ENCODE measurements around the gene TANC1.

Gene TANC1

DNA sequence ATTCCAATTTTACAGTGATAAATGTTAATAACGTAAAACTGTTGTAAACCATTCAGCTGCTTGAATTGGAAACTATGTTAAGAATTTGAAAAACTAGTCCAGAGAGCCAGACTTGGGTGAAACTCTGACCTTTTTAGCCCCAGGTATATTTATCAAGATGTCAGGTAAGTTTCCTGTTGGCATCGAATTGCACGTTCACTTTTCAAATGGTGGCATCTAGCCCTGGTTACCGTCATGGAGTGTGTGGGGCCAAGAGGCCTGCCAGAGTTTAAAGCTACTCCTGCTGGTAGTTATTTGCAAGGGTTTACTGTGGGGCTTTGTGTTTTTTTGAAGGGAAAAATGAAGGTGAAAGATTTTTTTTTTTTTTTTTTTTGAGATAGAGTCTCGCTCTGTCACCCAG, 208.1 kb downstream of the TANC1 start:
- Histone ChIP-seq H3K4me1 (ENCODE audit: control insufficient read depth, insufficient read depth, low read length) (no peaks in the 10 kb centered on the region), H3K27me3 (ENCODE audit: control insufficient read depth, insufficient read depth, low read length) (no peaks in the 10 kb centered on the region), H3K36me3 (ENCODE audit: control insufficient read depth, insufficient read depth, low read length) (peaks cover 19% of the 10 kb centered on the region), H3K9ac (ENCODE audit: low read length) (no peak overlapping the region), H3K4me3 (ENCODE audit: low read depth, low read length) (no peak overlapping the region), H3K27ac (ENCODE audit: low read depth, low read length) (no peak overlapping the region), H3K9me3 (ENCODE audit: control insufficient read depth, insufficient read depth, low read depth, low read length) (no peaks in the 10 kb centered on the region)

DNA sequence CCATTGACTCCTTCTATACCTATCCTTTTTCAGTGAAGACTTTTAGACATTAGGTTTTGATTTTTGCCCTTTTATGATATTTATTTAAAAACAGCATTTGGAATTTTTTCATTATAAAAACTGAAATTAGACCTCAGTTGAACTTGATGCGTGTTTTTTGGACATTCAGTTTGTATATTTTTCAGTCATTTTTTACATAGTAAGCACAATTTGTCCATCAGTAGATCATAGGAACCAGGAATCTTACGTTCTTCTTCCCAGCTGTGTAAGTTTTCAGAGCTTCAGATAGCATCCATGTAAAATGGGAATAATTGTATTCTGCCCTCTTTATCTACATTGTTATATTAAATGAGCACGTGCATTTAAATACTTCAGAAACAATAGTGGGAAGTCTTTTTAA, 208.9 kb downstream of the TANC1 start:
- H3K4me1 ChIP-seq (ENCODE audit: control insufficient read depth, insufficient read depth, low read length) = no peaks in the 10 kb centered on the region
- no peak overlapping the region for H3K9ac ChIP-seq (ENCODE audit: low read length)

DNA sequence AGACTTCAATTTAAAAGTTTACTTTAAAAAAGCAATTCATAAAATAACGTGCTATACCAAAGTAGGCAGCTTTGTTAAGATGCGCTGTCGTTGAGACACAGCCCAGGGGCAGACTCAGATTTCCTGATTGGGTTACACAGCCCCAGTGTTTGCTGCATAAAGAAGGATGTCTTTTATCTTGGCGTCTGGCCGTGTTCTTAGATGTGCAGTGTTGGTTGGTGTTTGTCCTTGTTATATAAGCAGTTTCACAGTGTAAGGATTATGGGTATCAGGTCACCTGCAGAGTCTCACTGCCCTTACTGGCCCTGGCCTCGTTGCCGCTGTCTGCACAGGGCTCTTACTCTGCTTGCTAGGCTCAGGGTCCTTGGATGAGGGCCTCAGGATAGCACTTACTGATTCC, 209.5 kb downstream of the TANC1 start:
- Histone ChIP-seq H3K4me3 (ENCODE audit: low read depth, low read length) (no peak overlapping the region), H3K9ac (ENCODE audit: low read length) (no peak overlapping the region), H3K36me3 (ENCODE audit: control insufficient read depth, insufficient read depth, low read length) (peaks cover 13% of the 10 kb centered on the region), H3K9me3 (ENCODE audit: control insufficient read depth, insufficient read depth, low read depth, low read length) (no peaks in the 10 kb centered on the region), H3K27ac (ENCODE audit: low read depth, low read length) (no peak overlapping the region), H3K4me1 (ENCODE audit: control insufficient read depth, insufficient read depth, low read length) (no peaks in the 10 kb centered on the region; the same call in 1 of the 2 replicates), H3K27me3 (ENCODE audit: control insufficient read depth, insufficient read depth, low read length) (no peaks in the 10 kb centered on the region)

More for the DNA sequence above, 208.9 kb downstream of the TANC1 start:
- no peaks in the 10 kb centered on the region for H3K9me3 ChIP-seq (ENCODE audit: control insufficient read depth, insufficient read depth, low read depth, low read length)
- no peak overlapping the region for H3K27ac ChIP-seq (ENCODE audit: low read depth, low read length)
- H3K36me3 ChIP-seq (ENCODE audit: control insufficient read depth, insufficient read depth, low read length) = peaks cover 19% of the 10 kb centered on the region
- no peaks in the 10 kb centered on the region for H3K27me3 ChIP-seq (ENCODE audit: control insufficient read depth, insufficient read depth, low read length)
- H3K4me3 ChIP-seq (ENCODE audit: low read depth, low read length) = no peak overlapping the region

DNA sequence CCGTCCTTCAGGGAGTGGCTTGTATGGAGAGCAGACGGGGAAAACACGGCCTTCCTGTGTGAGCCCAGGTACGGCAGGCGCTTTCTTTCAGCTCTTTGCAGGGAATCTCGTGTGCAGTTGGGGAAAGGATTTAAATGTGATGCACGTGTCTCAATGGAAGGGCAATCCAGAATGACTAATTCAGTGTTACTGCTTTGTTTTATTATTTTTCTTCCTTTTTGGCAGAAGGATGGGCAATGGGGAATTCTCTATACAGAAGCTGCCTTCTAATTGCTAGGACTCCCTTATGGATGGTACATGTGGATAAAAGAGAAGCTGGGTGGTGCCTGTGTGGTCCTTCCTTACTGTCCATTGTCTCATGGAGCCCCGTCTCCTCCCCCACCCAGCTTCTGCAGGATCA, 210.7 kb downstream of the TANC1 start:
- Histone ChIP-seq H3K9ac (ENCODE audit: low read length) (no peak overlapping the region), H3K27me3 (ENCODE audit: control insufficient read depth, insufficient read depth, low read length) (no peaks in the 10 kb centered on the region), H3K9me3 (ENCODE audit: control insufficient read depth, insufficient read depth, low read depth, low read length) (no peaks in the 10 kb centered on the region), H3K4me3 (ENCODE audit: low read depth, low read length) (no peak overlapping the region), H3K27ac (ENCODE audit: low read depth, low read length) (no peak overlapping the region), H3K4me1 (ENCODE audit: control insufficient read depth, insufficient read depth, low read length) (no peaks in the 10 kb centered on the region; the same call in 1 of the 2 replicates), H3K36me3 (ENCODE audit: control insufficient read depth, insufficient read depth, low read length) (peaks cover 13% of the 10 kb centered on the region)

DNA sequence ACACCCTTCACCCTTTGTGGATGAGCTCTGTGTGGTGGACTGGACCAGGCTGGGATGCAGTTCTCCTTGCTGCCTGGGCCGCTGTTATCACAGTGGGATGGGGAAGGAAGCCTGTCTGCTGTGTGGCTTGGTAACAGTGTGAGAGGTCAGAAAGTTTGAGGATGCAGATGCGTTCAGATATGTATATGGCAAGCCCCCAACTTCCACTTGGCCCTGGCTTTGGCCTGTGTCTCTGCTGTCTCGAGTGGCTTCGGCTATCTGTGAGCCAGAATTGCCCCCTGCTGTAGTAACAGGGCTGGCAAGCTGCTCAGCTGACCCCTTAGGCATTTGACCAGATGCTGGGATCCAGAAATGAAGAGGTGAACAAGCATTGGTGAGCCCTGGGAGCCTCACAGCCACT, 211.3 kb downstream of the TANC1 start:
- Histone ChIP-seq H3K36me3 (ENCODE audit: control insufficient read depth, insufficient read depth, low read length) (peaks cover 13% of the 10 kb centered on the region), H3K27me3 (ENCODE audit: control insufficient read depth, insufficient read depth, low read length) (no peaks in the 10 kb centered on the region), H3K4me3 (ENCODE audit: low read depth, low read length) (no peak overlapping the region), H3K9ac (ENCODE audit: low read length) (no peak overlapping the region), H3K4me1 (ENCODE audit: control insufficient read depth, insufficient read depth, low read length) (no peaks in the 10 kb centered on the region; the same call in 1 of the 2 replicates), H3K9me3 (ENCODE audit: control insufficient read depth, insufficient read depth, low read depth, low read length) (no peaks in the 10 kb centered on the region), H3K27ac (ENCODE audit: low read depth, low read length) (no peak overlapping the region)

DNA sequence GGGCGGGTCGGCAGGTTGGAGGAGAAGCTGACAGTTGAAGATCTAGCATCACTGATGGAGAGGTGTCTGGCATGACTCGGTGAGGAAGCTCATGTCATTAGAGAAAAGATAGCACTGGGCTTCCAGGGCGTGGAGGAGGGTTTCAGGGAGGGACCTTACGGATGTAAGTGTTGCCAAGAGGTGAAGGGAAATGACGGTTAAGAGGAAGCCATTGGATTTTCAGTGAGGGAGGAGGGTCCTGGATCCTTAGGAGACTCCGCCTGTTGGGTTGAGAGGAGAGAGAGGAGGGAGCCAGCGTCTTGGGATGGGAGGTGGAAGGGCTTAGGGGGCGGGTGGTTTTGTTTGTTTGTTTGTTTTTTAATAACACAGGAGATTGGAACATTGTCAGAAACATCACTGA, 214.9 kb downstream of the TANC1 start:
- H3K9ac ChIP-seq (ENCODE audit: low read length) = no peak overlapping the region
- H3K4me1 ChIP-seq (ENCODE audit: control insufficient read depth, insufficient read depth, low read length) = no peaks in the 10 kb centered on the region; the same call in 1 of the 2 replicates
- no peak overlapping the region for H3K27ac ChIP-seq (ENCODE audit: low read depth, low read length)
- no peaks in the 10 kb centered on the region for H3K9me3 ChIP-seq (ENCODE audit: control insufficient read depth, insufficient read depth, low read depth, low read length)
- H3K36me3 ChIP-seq (ENCODE audit: control insufficient read depth, insufficient read depth, low read length) = peaks cover 18% of the 10 kb centered on the region
- H3K27me3 ChIP-seq (ENCODE audit: control insufficient read depth, insufficient read depth, low read length) = no peaks in the 10 kb centered on the region
- no peak overlapping the region for H3K4me3 ChIP-seq (ENCODE audit: low read depth, low read length)

DNA sequence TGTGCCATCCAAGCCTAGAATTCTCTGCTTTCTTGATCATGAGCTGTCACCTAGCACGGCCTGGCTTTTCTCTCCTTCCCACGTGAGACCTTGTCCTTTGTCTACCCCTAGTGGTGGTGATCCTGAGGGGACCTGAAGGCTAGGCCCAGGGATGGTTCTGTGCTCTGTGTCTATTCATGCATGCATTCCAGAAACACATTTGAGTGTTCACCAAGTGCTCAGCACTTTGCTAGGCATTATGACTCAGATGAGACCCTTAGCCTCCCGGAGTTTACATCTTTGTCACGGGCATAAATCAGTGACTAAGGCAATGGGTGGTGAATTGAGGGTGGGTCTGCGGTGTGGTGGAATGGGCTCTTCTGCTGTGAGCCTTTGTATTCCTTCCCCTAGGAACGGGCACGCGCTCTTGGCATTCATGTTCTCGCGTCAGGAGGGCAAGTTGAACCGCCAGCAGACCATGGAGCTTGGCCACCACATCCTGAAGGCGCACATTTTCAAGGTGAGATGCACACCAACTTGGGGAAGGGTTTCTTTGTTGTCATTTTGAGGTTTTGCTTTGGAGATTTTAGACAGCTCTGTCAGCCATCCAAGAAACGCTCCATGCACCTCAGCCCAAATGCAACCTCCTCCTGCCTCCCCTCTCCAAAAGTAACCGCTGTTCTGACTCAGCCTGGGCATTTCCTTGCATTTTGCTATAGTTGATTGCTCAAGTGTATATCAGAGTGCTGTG, 217.1 kb downstream of the TANC1 start:
- Histone ChIP-seq H3K27ac (ENCODE audit: low read depth, low read length) (no peak overlapping the region), H3K4me1 (ENCODE audit: control insufficient read depth, insufficient read depth, low read length) (no peaks in the 10 kb centered on the region; the same call in 1 of the 2 replicates), H3K9ac (ENCODE audit: low read length) (no peak overlapping the region), H3K9me3 (ENCODE audit: control insufficient read depth, insufficient read depth, low read depth, low read length) (no peaks in the 10 kb centered on the region), H3K27me3 (ENCODE audit: control insufficient read depth, insufficient read depth, low read length) (no peaks in the 10 kb centered on the region), H3K4me3 (ENCODE audit: low read depth, low read length) (no peak overlapping the region), H3K36me3 (ENCODE audit: control insufficient read depth, insufficient read depth, low read length) (peaks cover 8% of the 10 kb centered on the region; the same call in 1 of the 2 replicates)

DNA sequence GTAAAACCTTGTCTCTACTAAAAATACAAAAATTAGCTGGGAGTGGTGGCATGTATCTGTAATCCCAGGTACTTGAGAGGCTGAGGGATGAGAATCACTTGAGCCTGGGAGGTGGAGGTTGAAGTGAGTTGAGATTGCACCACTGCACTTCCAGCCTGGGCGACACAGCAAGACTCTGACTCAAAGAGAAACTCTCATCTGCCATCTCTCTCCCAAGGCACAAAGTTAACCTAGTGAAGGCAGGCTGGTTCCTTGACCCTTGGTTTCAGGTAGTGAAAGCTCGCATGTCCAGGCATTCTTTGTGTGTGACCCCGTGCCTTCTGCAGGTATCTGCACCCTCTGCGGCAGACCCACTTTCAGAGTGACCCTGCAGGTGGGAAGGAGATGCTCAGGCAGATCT, 218.0 kb downstream of the TANC1 start:
- Histone ChIP-seq H3K27me3 (ENCODE audit: control insufficient read depth, insufficient read depth, low read length) (no peaks in the 10 kb centered on the region), H3K4me3 (ENCODE audit: low read depth, low read length) (no peak overlapping the region), H3K4me1 (ENCODE audit: control insufficient read depth, insufficient read depth, low read length) (no peaks in the 10 kb centered on the region; the same call in 1 of the 2 replicates), H3K36me3 (ENCODE audit: control insufficient read depth, insufficient read depth, low read length) (peaks cover 8% of the 10 kb centered on the region; the same call in 1 of the 2 replicates), H3K9ac (ENCODE audit: low read length) (no peak overlapping the region), H3K27ac (ENCODE audit: low read depth, low read length) (no peak overlapping the region), H3K9me3 (ENCODE audit: control insufficient read depth, insufficient read depth, low read depth, low read length) (no peaks in the 10 kb centered on the region)

DNA sequence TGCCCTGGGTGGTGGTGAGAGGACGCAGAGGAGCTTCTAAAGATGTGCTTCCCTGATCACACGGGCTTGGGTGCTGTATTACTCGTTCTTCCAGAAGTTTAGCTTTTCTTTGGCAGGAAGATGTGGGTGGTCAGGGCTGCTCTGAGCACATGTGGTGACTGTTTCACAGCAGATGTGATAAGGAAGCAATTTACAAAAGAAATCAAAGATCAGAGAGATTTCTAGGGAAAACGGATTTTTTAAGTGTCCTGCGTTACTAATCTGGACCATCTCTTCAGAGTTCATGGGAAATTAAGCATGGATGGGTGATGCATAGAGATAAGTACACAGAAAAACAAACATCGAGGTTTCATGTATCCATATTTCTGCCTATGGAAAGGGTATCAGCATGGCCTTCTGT, 218.7 kb downstream of the TANC1 start:
- no peaks in the 10 kb centered on the region; the same call in 1 of the 2 replicates for H3K4me1 ChIP-seq (ENCODE audit: control insufficient read depth, insufficient read depth, low read length)

DNA sequence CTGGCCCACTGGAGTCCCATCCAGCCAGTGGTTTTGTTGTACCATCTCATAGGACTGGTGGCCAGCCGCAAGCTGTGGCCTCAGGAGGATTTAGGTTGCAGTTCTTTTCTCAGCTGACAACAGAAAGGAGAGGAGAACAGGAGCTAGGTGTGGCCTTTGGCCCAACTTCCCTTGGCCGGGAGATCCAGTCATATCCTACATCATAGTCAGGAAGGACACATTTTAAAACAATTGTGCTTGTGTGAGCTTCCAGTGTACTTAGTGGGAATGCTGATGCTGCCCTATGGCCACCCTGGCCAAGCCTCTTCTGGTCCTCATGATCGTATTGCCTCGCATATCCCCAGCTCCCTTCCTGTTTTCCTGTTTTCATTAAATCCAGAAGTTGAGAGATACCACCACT, 220.0 kb downstream of the TANC1 start:
- peaks cover 8% of the 10 kb centered on the region; the same call in 1 of the 2 replicates for H3K36me3 ChIP-seq (ENCODE audit: control insufficient read depth, insufficient read depth, low read length)
- H3K4me1 ChIP-seq (ENCODE audit: control insufficient read depth, insufficient read depth, low read length) = no peaks in the 10 kb centered on the region
- H3K9ac ChIP-seq (ENCODE audit: low read length) = no peak overlapping the region
- no peaks in the 10 kb centered on the region for H3K27me3 ChIP-seq (ENCODE audit: control insufficient read depth, insufficient read depth, low read length)
- H3K27ac ChIP-seq (ENCODE audit: low read depth, low read length) = no peak overlapping the region
- H3K9me3 ChIP-seq (ENCODE audit: control insufficient read depth, insufficient read depth, low read depth, low read length) = no peaks in the 10 kb centered on the region
- H3K4me3 ChIP-seq (ENCODE audit: low read depth, low read length) = no peak overlapping the region

More for the DNA sequence above, 218.7 kb downstream of the TANC1 start:
- peaks cover 8% of the 10 kb centered on the region; the same call in 1 of the 2 replicates for H3K36me3 ChIP-seq (ENCODE audit: control insufficient read depth, insufficient read depth, low read length)
- H3K9me3 ChIP-seq (ENCODE audit: control insufficient read depth, insufficient read depth, low read depth, low read length) = no peaks in the 10 kb centered on the region
- no peak overlapping the region for H3K27ac ChIP-seq (ENCODE audit: low read depth, low read length)
- no peak overlapping the region for H3K9ac ChIP-seq (ENCODE audit: low read length)
- H3K4me3 ChIP-seq (ENCODE audit: low read depth, low read length) = no peak overlapping the region
- H3K27me3 ChIP-seq (ENCODE audit: control insufficient read depth, insufficient read depth, low read length) = no peaks in the 10 kb centered on the region

DNA sequence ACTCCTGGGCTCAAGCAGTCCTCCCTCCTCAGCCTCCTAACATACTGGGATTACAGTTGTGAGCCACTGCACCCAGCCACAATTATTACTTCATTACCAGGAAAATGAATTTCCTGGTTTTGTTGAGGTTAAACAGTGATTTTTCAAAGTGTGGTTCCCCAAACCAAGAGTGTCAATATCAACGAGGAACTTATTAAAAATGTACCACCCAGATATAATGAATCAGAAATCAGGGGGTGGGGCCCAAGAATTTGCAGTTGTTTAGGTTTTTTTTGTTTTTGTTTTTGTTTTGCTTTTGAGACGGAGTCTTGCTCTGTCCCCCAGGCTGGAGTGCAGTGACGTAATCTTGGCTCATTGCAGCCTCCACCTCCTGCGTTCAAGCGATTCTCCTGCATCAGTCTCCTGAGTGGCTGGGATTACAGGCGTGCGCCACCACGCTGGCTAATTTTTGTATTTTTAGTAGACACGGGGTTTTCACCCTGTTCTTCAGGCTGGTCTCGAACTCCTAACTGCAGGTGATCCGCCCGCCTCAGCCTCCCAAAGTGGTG, 224.0 kb downstream of the TANC1 start:
- Histone ChIP-seq H3K9me3 (ENCODE audit: control insufficient read depth, insufficient read depth, low read depth, low read length) (no peaks in the 10 kb centered on the region), H3K36me3 (ENCODE audit: control insufficient read depth, insufficient read depth, low read length) (peaks cover 5% of the 10 kb centered on the region; the same call in 1 of the 2 replicates), H3K27ac (ENCODE audit: low read depth, low read length) (no peak overlapping the region), H3K27me3 (ENCODE audit: control insufficient read depth, insufficient read depth, low read length) (no peaks in the 10 kb centered on the region), H3K4me1 (ENCODE audit: control insufficient read depth, insufficient read depth, low read length) (no peaks in the 10 kb centered on the region), H3K4me3 (ENCODE audit: low read depth, low read length) (no peak overlapping the region), H3K9ac (ENCODE audit: low read length) (no peak overlapping the region)

All from HUES6 (cell line).